Thoracic aorta (tissue), 2 donors: ENCODE data around the gene NADK. TPM values are rescaled to one million over a fixed set of nuclear protein-coding genes. Genes with fewer than 3 reads are reported as not detected.

Source experiments
- ATAC-seq: fragments of 150-250 bp; one replicate; pipeline ENCODE4 v1.8.0; 2017; ENCODE audit warnings: low read depth; ENCODE audit not compliant: insufficient number of reproducible peaks, low FRiP score
- DNase-seq: peaks from one replicate; pipeline ENCODE4 v3.0.0-alpha.2; 2020; ENCODE audit warnings: low spot score
- H3K27ac ChIP-seq, 2 donors: fragments of 200-600 bp; sonication (generic); 1 replicate in 1 of 2; 2 replicates in 1 of 2; pipeline ENCODE4 v1.5.1; 2016; ENCODE audit warnings: mild to moderate bottlenecking in 2 of 2, moderate library complexity in 2 of 2
- H3K27me3 ChIP-seq: fragments of 200-600 bp; sonication (generic); replicated peaks from 2 replicates; pipeline ENCODE4 v1.6.0; 2016; ENCODE audit warnings: mild to moderate bottlenecking; ENCODE audit not compliant: insufficient read depth
- H3K36me3 ChIP-seq: fragments of 200-600 bp; sonication (generic); one replicate; pipeline ENCODE4 v1.5.1; 2016
- H3K4me1 ChIP-seq, 2 donors: fragments of 200-600 bp; sonication (generic); 1 replicate in 1 of 2; 2 replicates in 1 of 2; pipeline versions ENCODE4 v1.5.1 to v1.6.0; 2016; ENCODE audit warnings: low read depth in 2 of 2, mild to moderate bottlenecking in 1 of 2; ENCODE audit not compliant: control insufficient read depth in 1 of 2
- H3K4me3 ChIP-seq: fragments of 200-600 bp; sonication (generic); 2 replicates; pipeline ENCODE4 v1.5.1; 2016; ENCODE audit warnings: mild to moderate bottlenecking
- H3K9me3 ChIP-seq: fragments of 200-600 bp; sonication (generic); 2 replicates; pipeline ENCODE4 v1.5.1; 2016
- CTCF ChIP-seq: fragments of 200-600 bp; sonication (generic); IDR thresholded peaks from one replicate; pipeline ENCODE4 v1.5.1; 2019; ENCODE audit warnings: antibody characterized with exemption
- total RNA-seq, 2 donors: library from RNA; depleted of rRNA; stranded (reverse); fragments of >200 nt; gene quantifications; one replicate each; pipeline versions ENCODE4 v1.1.0 to v1.2.3, GENCODE V29; 2016

NADK gene
- total RNA-seq, 2 donors from 2014 or later = 91.9 to 110 TPM

- ATAC-seq (no peak), DNase-seq (no peak)
- peak overlapping the region in 1 of 2 donors; percentile 53 for H3K27ac ChIP-seq
- no peaks in the 10 kb centered on the region for H3K9me3 ChIP-seq
- H3K36me3 ChIP-seq = no peaks in the 10 kb centered on the region
- TF ChIP-seq CTCF = no peak
- peaks cover 57 to 74% of the 10 kb centered on the region in 2 donors for H3K4me1 ChIP-seq
- no peaks in the 10 kb centered on the region for H3K27me3 ChIP-seq
- peak overlapping the region; percentile 74 for H3K4me3 ChIP-seq
Observed at GRCh38 chr1:1778663-1779319, 521 bp upstream of the NADK start.

- H3K4me3 ChIP-seq = peak overlapping the region; percentile 74
- H3K27ac ChIP-seq = peak overlapping the region; percentile 94 to 95
- peaks cover 48 to 63% of the 10 kb centered on the region in 2 donors for H3K4me1 ChIP-seq
- H3K9me3 ChIP-seq = no peaks in the 10 kb centered on the region
- DNase-seq = no peak
- H3K36me3 ChIP-seq = peaks cover 2% of the 10 kb centered on the region
- H3K27me3 ChIP-seq = no peaks in the 10 kb centered on the region
- peak; percentile 47 for ATAC-seq
- TF ChIP-seq CTCF = no peak
Observed at GRCh38 chr1:1777583-1777899, 729 bp downstream of the NADK start.

GRCh38 chr1:1776672-1777582, 1.3 kb downstream of the NADK start:
- no peaks in the 10 kb centered on the region for H3K27me3 ChIP-seq
- peaks cover 42 to 56% of the 10 kb centered on the region in 2 donors for H3K4me1 ChIP-seq
- DNase-seq (no peak), ATAC-seq (no peak)
- TF ChIP-seq CTCF = no peak
- H3K36me3 ChIP-seq = peaks cover 9% of the 10 kb centered on the region
- H3K9me3 ChIP-seq = no peaks in the 10 kb centered on the region
- H3K27ac ChIP-seq = peak overlapping the region; percentile 79 to 95
- peak overlapping the region; percentile 74 for H3K4me3 ChIP-seq

GRCh38 chr1:1775327-1776226, 2.7 kb downstream of the NADK start:
- peaks cover 14% of the 10 kb centered on the region for H3K36me3 ChIP-seq
- H3K9me3 ChIP-seq = peaks cover 4% of the 10 kb centered on the region
- DNase-seq = no peak
- TF ChIP-seq CTCF = no peak
- peak overlapping the region; percentile 79 to 95 for H3K27ac ChIP-seq
- no peak for ATAC-seq
- no peaks in the 10 kb centered on the region for H3K27me3 ChIP-seq
- peaks cover 31 to 43% of the 10 kb centered on the region in 2 donors for H3K4me1 ChIP-seq
- peak overlapping the region; percentile 14 for H3K4me3 ChIP-seq
